Lung (tissue), 12 donors: ENCODE measurements around the gene MUC4. TPM values are rescaled to one million over a fixed set of nuclear protein-coding genes. Genes with fewer than 3 reads are reported as not detected.

Source experiments
- ATAC-seq: fragments of 200-7000 bp; cut with Tn5 transposase; one replicate; pipeline ENCODE4 v1.9.1; 2020; ENCODE audit warnings: moderate number of reproducible peaks; ENCODE audit not compliant: insufficient read depth, low FRiP score
- DNase-seq, 3 donors: peaks; one replicate each; pipeline ENCODE4 v3.0.0-alpha.2; 2013 to 2017
- H3K27ac ChIP-seq, 2 donors: one replicate each; pipeline ENCODE4 v1.5.1; 2013; ENCODE audit warnings: mild to moderate bottlenecking in 2 of 2, moderate library complexity in 2 of 2, control low read depth in 1 of 2, inconsistent platforms in 1 of 2, low read depth in 1 of 2, low read length in 1 of 2
- H3K27me3 ChIP-seq, 3 donors: one replicate each; pipeline ENCODE4 v1.5.1; 2013; ENCODE audit warnings: low read length in 2 of 3; ENCODE audit not compliant: control insufficient read depth in 3 of 3, insufficient read depth in 3 of 3
- H3K36me3 ChIP-seq, 4 donors: one replicate each; pipeline ENCODE4 v1.5.1; 2013; ENCODE audit warnings: low read length in 4 of 4, mild to moderate bottlenecking in 1 of 4, moderate library complexity in 1 of 4; ENCODE audit not compliant: control insufficient read depth in 4 of 4, insufficient read depth in 4 of 4
- H3K4me1 ChIP-seq, 5 donors: one replicate each; pipeline ENCODE4 v1.5.1; 2013; ENCODE audit warnings: low read length in 5 of 5, mild to moderate bottlenecking in 2 of 5, moderate library complexity in 1 of 5; ENCODE audit not compliant: control insufficient read depth in 5 of 5, insufficient read depth in 5 of 5
- H3K4me3 ChIP-seq: one replicate; pipeline ENCODE4 v1.5.1; 2013; ENCODE audit warnings: mild to moderate bottlenecking, control low read depth, moderate library complexity
- H3K9ac ChIP-seq, 2 donors: one replicate each; pipeline ENCODE4 v1.5.1; 2013; ENCODE audit warnings: low read length in 2 of 2, control low read depth in 1 of 2; ENCODE audit not compliant: insufficient read depth in 1 of 2
- H3K9me3 ChIP-seq, 4 donors: one replicate each; pipeline ENCODE4 v1.5.1; 2013; ENCODE audit warnings: low read length in 3 of 4, mild to moderate bottlenecking in 1 of 4, moderate library complexity in 1 of 4; ENCODE audit not compliant: control insufficient read depth in 4 of 4, insufficient read depth in 3 of 4
- WGBS, 2 donors: extraction: QIAGEN DNeasy Blood & Tissue Kit; methylation state at CpG; one replicate each; pipeline ENCODE4 v1.1.7; 2013; 5-methylcytosine and 5-hydroxymethylcytosine counted together
- polyA plus RNA-seq, 2 donors: library from polyadenylated mRNA; stranded (reverse); fragments of 200-250 nt; gene quantifications; one replicate each; pipeline ENCODE4 v1.2.1, GENCODE V29; 2013
- total RNA-seq, 2 donors: library from RNA; depleted of rRNA in 1 of 2; stranded (reverse); fragments of >200 nt in 1 of 2; gene quantifications; one replicate each; pipeline ENCODE4 v1.2.1, GENCODE V29; 2014 to 2021
- TF ChIP-seq, protein P1 (sequence below): IDR thresholded peaks from 2 replicates; pipeline ENCODE4 v1.5.1; 2012; ENCODE audit warnings: mild to moderate bottlenecking; ENCODE audit errors: control extremely low read depth, extremely low read depth
- donor health status: control.
- donor health status: control.
- donor health status: Bipolar disorder and iron deficiency.
- donor health status: healthy.
- donor health status: DM: yes; HTN: yes; CAD: no.

Gene MUC4
- total and polyA plus RNA-seq, 4 donors = 10.0 to 56.0 (median 21.9) TPM

DNA sequence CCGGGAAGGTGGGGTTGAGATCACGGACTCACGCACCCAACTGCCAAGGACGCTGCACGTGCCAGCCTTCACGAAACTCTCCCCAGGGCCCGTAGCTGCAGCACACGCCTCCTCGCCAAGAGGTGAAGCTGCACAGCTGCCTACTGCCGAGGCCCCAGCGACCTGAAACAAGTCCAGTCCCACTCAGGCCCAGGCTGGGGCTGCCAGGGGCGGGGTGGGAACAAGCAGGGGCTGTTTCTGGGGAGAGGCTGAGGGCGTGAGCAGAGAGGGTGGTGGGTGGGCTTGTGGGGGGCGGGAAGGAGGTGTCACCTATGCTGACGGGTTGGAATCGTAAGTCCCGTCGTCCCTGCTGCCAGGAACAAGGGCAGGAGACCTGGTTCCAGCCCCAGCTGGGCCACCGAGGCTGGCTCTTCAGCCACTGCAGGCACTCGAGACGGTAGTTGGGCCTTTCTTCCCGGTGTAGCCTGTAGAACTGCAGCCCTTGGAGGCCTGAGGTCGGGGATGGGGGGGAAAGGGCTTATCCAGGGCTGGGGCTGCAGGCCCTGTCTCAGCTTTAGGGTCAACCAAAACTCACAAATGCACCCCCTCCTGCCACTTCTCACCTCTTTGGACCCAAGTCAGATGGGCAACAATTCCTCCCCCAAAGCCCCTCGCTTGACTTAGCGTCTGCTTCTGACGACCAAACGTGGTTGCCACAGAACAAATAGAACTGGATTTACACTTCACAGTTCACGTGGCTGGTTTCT is 46.6 kb downstream of the MUC4 start:
- WGBS, 2 donors = 88 to 92% methylated on average over 28 of the region's 28 CpGs
- DNase-seq (no peak), ATAC-seq (no peak)

GRCh38 chr3:195763843-195764825 is 47.6 kb downstream of the MUC4 start:
- no peak for ATAC-seq
- no peaks in the 10 kb centered on the region for H3K4me1 ChIP-seq
- 80 to 85% methylated on average over 26 of the region's 26 CpGs for WGBS, 2 donors

More for the DNA sequence above, 46.6 kb downstream of the MUC4 start:
- Histone ChIP-seq H3K27ac (no peak overlapping the region), H3K9ac (no peak overlapping the region), H3K4me1 (no peaks in the 10 kb centered on the region), H3K36me3 (no peaks in the 10 kb centered on the region), H3K9me3 (no peaks in the 10 kb centered on the region), H3K27me3 (peaks cover 0 to 7% (median 0%) of the 10 kb centered on the region in 3 donors), H3K4me3 (no peak overlapping the region)
- TF ChIP-seq, protein P1, sequence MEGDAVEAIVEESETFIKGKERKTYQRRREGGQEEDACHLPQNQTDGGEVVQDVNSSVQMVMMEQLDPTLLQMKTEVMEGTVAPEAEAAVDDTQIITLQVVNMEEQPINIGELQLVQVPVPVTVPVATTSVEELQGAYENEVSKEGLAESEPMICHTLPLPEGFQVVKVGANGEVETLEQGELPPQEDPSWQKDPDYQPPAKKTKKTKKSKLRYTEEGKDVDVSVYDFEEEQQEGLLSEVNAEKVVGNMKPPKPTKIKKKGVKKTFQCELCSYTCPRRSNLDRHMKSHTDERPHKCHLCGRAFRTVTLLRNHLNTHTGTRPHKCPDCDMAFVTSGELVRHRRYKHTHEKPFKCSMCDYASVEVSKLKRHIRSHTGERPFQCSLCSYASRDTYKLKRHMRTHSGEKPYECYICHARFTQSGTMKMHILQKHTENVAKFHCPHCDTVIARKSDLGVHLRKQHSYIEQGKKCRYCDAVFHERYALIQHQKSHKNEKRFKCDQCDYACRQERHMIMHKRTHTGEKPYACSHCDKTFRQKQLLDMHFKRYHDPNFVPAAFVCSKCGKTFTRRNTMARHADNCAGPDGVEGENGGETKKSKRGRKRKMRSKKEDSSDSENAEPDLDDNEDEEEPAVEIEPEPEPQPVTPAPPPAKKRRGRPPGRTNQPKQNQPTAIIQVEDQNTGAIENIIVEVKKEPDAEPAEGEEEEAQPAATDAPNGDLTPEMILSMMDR = no peak

GRCh38 chr3:195763076-195763830 is 48.5 kb downstream of the MUC4 start:
- Histone ChIP-seq H3K4me1 (no peaks in the 10 kb centered on the region), H3K27me3 (peaks cover 0 to 7% (median 0%) of the 10 kb centered on the region in 3 donors), H3K9ac (no peak overlapping the region), H3K36me3 (no peaks in the 10 kb centered on the region), H3K4me3 (no peak overlapping the region), H3K27ac (no peak overlapping the region), H3K9me3 (no peaks in the 10 kb centered on the region)
- ATAC-seq = no peak
- DNase-seq = no peak
- WGBS, 2 donors = 82 to 83% methylated on average over 28 of the region's 28 CpGs
- TF ChIP-seq, protein P1 = no peak

More at GRCh38 chr3:195763843-195764825, 47.6 kb downstream of the MUC4 start:
- no peaks in the 10 kb centered on the region for H3K9me3 ChIP-seq
- DNase-seq = no peak
- no peak overlapping the region for H3K4me3 ChIP-seq
- no peaks in the 10 kb centered on the region for H3K36me3 ChIP-seq
- TF ChIP-seq, protein P1 = no peak
- H3K27ac ChIP-seq = no peak overlapping the region
- no peak overlapping the region for H3K9ac ChIP-seq
- H3K27me3 ChIP-seq = peaks cover 0 to 7% (median 0%) of the 10 kb centered on the region in 3 donors
